ENCODE results near the gene SYNE4. TPM values are rescaled to one million over a fixed set of nuclear protein-coding genes. Genes with fewer than 3 reads are reported as not detected.

SYNE4 gene
- total and polyA plus RNA-seq, 2 of the 13 experiments (the other 11 are each of a cell fraction or from before 2014, with no cell fraction given), result 13.7 to 23.0 TPM

DNA sequence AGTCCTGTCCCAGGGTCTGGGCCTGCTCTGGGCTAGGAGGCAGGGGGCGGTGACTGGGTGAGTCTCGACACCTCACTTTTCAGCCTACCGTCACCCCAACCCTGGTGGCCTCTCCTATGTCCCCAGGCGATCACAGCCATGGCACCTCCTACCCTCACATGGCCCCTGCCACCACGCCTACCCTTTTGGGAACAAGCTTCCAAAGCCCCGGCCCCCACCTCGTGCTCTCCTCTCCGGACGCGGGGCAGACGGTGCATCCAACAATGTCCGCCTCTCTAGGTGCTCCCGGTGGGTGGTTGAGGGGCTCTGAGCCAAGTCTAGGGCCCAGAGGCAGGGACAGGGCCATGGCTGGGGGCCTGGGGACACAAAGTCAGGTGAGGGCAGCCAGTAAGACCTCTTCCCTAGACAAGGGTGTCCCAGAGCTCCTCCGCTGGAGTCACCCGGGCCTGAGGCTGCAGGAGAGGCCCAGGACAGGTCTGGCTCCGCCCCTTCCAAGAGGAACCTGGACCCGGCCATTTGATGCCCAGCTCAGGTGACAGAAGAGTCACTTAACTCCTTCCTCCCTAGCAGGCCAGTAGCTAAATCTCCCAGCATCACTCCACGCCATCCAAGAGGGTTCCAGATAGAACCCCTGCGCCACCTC lies at the start of gene SYNE4 (continued):
- TF ChIP-seq ZNF598 (CRISPR knock-in tag; IDR thresholded peaks at IDR 0.05; ENCODE audit: borderline replicate concordance) (0 out of 2 replicates have a peak, but pooled peaks have one; percentile 6), ZNF530 (CRISPR knock-in tag; IDR thresholded peaks at IDR 0.05; ENCODE audit: low read depth) (no peak), KDM5A (IDR thresholded peaks at IDR 0.05; ENCODE audit: borderline replicate concordance, low read length) (no peak), ELF1 (CRISPR knock-in tag; IDR thresholded peaks at IDR 0.05) (peak; percentile 33; the same call in 1 of the 2 replicates), AKAP8 (CRISPR knock-in tag; IDR thresholded peaks at IDR 0.05) (no peak), NR2F6 (IDR thresholded peaks at IDR 0.05) (no peak), NR2F6 (CRISPR knock-in tag; IDR thresholded peaks at IDR 0.05) (no peak), ZFY (CRISPR knock-in tag; IDR thresholded peaks at IDR 0.05) (peak; percentile 94), MLLT10 (CRISPR knock-in tag; IDR thresholded peaks at IDR 0.05) (no peak), U2AF1 (optimal IDR thresholded peaks at IDR 0.05; ENCODE audit: low read depth, low read length) (no peak), BCL6 (CRISPR knock-in tag; IDR thresholded peaks at IDR 0.05) (no peak), RAD51 (IDR thresholded peaks at IDR 0.05; ENCODE audit: borderline replicate concordance) (no peak)
- TF ChIP-seq, protein P1, sequence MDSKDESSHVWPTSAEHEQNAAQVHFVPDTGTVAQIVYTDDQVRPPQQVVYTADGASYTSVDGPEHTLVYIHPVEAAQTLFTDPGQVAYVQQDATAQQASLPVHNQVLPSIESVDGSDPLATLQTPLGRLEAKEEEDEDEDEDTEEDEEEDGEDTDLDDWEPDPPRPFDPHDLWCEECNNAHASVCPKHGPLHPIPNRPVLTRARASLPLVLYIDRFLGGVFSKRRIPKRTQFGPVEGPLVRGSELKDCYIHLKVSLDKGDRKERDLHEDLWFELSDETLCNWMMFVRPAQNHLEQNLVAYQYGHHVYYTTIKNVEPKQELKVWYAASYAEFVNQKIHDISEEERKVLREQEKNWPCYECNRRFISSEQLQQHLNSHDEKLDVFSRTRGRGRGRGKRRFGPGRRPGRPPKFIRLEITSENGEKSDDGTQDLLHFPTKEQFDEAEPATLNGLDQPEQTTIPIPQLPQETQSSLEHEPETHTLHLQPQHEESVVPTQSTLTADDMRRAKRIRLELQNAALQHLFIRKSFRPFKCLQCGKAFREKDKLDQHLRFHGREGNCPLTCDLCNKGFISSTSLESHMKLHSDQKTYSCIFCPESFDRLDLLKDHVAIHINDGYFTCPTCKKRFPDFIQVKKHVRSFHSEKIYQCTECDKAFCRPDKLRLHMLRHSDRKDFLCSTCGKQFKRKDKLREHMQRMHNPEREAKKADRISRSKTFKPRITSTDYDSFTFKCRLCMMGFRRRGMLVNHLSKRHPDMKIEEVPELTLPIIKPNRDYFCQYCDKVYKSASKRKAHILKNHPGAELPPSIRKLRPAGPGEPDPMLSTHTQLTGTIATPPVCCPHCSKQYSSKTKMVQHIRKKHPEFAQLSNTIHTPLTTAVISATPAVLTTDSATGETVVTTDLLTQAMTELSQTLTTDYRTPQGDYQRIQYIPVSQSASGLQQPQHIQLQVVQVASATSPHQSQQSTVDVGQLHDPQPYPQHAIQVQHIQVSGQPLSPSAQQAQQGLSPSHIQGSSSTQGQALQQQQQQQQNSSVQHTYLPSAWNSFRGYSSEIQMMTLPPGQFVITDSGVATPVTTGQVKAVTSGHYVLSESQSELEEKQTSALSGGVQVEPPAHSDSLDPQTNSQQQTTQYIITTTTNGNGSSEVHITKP (CRISPR knock-in tag; IDR thresholded peaks at IDR 0.05; ENCODE audit: low read depth), result 0 out of 2 replicates have a peak, but pooled peaks have one; percentile 72
- TF ChIP-seq, protein P2, sequence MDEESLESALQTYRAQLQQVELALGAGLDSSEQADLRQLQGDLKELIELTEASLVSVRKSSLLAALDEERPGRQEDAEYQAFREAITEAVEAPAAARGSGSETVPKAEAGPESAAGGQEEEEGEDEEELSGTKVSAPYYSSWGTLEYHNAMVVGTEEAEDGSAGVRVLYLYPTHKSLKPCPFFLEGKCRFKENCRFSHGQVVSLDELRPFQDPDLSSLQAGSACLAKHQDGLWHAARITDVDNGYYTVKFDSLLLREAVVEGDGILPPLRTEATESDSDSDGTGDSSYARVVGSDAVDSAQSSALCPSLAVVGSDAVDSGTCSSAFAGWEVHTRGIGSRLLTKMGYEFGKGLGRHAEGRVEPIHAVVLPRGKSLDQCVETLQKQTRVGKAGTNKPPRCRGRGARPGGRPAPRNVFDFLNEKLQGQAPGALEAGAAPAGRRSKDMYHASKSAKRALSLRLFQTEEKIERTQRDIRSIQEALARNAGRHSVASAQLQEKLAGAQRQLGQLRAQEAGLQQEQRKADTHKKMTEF (CRISPR knock-in tag; IDR thresholded peaks at IDR 0.05), result peak; percentile 70; the same call in 1 of the 2 replicates
- TF ChIP-seq, protein P3, sequence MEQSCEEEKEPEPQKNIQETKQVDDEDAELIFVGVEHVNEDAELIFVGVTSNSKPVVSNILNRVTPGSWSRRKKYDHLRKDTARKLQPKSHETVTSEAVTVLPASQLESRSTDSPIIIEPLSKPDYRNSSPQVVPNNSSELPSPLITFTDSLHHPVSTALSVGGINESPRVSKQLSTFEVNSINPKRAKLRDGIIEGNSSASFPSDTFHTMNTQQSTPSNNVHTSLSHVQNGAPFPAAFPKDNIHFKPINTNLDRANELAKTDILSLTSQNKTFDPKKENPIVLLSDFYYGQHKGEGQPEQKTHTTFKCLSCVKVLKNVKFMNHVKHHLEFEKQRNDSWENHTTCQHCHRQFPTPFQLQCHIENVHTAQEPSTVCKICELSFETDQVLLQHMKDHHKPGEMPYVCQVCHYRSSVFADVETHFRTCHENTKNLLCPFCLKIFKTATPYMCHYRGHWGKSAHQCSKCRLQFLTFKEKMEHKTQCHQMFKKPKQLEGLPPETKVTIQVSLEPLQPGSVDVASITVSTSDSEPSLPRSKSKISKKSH (CRISPR knock-in tag; IDR thresholded peaks at IDR 0.05; ENCODE audit: borderline replicate concordance), result peak; percentile 78; the same call in 1 of the 2 replicates
- TF ChIP-seq, protein P4, sequence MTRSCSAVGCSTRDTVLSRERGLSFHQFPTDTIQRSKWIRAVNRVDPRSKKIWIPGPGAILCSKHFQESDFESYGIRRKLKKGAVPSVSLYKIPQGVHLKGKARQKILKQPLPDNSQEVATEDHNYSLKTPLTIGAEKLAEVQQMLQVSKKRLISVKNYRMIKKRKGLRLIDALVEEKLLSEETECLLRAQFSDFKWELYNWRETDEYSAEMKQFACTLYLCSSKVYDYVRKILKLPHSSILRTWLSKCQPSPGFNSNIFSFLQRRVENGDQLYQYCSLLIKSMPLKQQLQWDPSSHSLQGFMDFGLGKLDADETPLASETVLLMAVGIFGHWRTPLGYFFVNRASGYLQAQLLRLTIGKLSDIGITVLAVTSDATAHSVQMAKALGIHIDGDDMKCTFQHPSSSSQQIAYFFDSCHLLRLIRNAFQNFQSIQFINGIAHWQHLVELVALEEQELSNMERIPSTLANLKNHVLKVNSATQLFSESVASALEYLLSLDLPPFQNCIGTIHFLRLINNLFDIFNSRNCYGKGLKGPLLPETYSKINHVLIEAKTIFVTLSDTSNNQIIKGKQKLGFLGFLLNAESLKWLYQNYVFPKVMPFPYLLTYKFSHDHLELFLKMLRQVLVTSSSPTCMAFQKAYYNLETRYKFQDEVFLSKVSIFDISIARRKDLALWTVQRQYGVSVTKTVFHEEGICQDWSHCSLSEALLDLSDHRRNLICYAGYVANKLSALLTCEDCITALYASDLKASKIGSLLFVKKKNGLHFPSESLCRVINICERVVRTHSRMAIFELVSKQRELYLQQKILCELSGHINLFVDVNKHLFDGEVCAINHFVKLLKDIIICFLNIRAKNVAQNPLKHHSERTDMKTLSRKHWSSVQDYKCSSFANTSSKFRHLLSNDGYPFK (CRISPR knock-in tag; IDR thresholded peaks at IDR 0.05; ENCODE audit: borderline replicate concordance), result peak; percentile 86; the same call in 1 of the 2 replicates
- TF ChIP-seq, protein P5, sequence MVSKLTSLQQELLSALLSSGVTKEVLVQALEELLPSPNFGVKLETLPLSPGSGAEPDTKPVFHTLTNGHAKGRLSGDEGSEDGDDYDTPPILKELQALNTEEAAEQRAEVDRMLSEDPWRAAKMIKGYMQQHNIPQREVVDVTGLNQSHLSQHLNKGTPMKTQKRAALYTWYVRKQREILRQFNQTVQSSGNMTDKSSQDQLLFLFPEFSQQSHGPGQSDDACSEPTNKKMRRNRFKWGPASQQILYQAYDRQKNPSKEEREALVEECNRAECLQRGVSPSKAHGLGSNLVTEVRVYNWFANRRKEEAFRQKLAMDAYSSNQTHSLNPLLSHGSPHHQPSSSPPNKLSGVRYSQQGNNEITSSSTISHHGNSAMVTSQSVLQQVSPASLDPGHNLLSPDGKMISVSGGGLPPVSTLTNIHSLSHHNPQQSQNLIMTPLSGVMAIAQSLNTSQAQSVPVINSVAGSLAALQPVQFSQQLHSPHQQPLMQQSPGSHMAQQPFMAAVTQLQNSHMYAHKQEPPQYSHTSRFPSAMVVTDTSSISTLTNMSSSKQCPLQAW (CRISPR knock-in tag; IDR thresholded peaks at IDR 0.05), result peak; percentile 66; the same call in 1 of the 2 replicates

Data from HepG2 (cell line).